Renal cortex interstitium (tissue), 11 donors: ENCODE data around the gene FCGBP. TPM values are rescaled to one million over a fixed set of nuclear protein-coding genes. Genes with fewer than 3 reads are reported as not detected.
"Not testable (repeated sequence)": the region's sequence is repeated elsewhere in the genome, so short reads cannot be mapped to it uniquely, and the experiment has no call there.

ENCODE experiments used
- DNase-seq, 11 donors: peaks; one replicate each; pipeline ENCODE4 v3.0.0-alpha.2; 2013; ENCODE audit warnings: low read depth in 9 of 11, low spot score in 4 of 11; ENCODE audit errors: extremely low read depth in 1 of 11
- polyA plus RNA-seq, 3 donors: library from polyadenylated mRNA; unstranded; fragments of 120-200 nt; gene quantifications; one replicate each; pipeline ENCODE4 v1.2.1, GENCODE V29; 2013; ENCODE audit not compliant: insufficient read length in 3 of 3

The FCGBP gene
- polyA plus RNA-seq, 3 donors: 5.7 to 13.2 (median 9.4) TPM

DNA sequence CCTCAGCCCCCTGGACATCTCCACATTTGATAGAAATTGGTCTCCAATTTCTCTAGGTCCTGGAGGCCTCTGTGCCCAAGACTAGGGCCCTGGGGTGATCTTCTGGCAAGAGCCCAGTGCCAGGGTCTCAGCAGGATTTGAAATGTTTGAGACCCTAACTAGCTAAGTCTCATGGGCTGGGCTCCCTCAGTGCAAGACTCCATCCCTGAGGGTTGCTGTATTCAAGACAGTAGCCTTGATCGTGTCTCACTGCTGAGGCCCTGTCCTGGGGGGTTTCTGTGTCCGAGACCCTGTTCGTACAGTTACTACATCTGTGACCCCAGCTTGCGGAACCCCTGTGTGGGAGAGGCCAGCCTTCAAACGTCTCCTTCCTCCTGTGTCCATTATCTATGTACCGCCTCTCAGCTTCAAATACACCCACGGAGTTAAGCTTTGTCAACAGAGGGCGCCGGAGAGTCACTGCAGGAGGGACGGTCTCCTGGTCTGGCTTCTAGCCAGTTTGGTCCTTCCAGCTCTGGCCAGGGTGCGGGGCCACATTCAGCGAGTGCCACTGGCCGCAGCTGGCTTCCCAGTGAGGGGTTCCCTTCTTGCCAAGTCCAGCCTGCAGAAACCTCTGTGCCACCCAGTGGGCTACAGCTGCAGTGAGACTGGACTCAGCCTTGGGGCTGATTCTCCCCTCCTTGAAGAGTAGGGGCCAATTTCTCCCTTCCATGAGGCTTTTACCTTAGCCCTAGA, 36.8 kb downstream of the FCGBP start:
- peak in 5 of 11 donors; percentile 28 to 47 (median 40) for DNase-seq

DNA sequence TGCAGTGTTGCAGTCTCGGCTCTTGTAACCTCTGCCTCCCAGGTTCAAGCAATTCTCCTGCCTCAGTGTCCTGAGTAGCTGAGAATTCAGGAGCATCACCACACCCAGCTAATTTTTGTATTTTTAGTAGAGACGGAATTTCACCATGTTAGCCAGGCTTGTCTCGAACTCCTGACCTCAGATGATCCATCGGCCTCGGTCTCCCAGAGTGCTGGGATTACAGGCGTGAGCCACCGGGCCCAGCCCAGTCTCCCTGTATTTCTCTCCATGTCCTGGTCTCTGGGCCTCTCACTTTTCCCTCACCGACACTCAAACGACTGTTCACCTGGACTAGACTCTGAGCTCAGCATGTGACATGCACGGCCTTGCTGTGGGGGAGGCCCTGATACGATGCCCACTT, 39.3 kb downstream of the FCGBP start:
- not testable (repeated sequence) for DNase-seq

- DNase-seq: not testable (repeated sequence)
These were observed 40.2 kb downstream of the FCGBP start for GRCh38 chr19:39894236-39894606.

DNA sequence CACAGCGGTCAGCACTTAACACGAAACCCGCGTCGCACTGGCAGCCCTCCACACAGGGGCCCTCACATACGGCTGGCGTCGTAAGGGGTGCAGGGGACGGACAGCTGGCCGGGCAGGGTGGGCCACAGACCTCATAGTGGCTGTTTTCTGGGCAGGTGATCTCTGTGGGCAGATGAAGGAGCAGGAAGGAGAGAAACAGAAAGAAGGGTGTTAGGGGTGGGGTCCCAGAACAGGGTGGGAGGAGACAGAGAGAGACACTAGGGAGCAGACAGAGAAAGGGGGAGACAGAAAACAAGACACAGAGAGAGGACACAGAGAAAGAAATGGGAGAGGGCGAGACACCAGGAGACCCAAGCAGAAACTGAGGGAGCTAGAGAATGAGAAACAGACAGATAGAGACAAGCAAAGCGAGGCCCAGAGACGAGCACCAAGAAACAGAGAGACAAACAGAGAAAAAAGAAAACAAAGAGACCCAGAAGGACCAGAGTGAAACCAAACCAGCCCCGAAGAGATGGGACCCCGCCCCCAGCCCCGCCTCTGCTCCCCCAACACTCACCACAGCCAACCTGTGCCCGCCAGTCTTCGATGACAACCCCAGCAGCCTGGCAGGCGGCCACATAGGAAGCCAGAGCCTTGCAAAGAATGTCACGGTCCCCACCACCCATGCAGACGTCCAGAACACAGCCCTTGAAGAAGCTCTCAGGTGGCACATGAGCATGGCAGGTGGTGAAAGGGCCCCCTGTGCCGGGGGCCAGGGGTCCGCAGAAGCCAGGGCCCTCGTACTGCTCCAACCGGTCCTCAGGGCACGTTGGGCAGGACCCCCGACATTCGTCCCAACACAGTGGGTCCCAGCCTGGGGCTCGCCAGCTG, 40.8 kb downstream of the FCGBP start:
- not testable (repeated sequence) for DNase-seq

- not testable (repeated sequence) for DNase-seq
These were observed 41.9 kb downstream of the FCGBP start for GRCh38 chr19:39892506-39892902.

DNA sequence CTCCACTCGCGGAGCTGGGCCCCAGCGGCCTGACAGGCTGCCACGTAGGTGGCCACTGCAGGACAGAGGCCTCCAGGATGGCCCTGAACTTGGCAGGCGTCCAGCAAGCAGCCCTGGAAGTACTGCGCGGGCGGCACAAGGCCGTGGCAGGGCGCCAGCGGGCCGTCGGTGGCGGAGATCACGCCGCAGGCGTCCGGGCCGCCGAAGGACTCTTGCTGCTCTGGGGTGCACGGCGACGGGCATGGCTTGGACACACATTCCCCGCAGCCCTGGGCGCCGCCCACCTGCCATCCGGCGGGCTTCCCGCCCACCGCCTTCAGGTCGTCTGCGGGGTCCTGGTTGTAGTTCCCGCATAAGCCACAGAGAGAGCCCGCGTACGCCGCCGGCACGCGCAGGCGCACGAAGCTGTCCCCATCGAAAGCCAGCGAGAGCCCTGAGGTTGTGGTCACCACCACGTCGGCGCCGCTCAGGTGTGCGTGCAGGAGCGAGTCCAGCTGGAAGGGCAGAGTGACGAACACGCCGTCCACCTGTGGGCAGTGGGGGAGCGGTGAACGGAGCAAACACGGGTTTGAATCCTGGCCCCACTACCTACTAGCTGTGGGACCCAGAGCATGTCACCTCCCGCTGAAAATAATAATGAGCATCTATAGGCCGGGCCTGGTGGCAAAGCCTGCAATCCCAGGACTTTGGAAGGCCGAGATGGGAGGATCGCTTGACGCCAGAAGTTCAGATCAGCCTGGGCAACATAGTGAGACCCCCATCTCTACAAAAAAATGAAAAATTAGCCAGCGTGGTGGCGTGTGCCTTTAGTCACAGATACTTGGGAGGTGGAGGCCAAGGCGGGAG, 42.6 kb downstream of the FCGBP start:
- peak in 6 of 11 donors; percentile 9 to 58 (median 24) for DNase-seq

DNA sequence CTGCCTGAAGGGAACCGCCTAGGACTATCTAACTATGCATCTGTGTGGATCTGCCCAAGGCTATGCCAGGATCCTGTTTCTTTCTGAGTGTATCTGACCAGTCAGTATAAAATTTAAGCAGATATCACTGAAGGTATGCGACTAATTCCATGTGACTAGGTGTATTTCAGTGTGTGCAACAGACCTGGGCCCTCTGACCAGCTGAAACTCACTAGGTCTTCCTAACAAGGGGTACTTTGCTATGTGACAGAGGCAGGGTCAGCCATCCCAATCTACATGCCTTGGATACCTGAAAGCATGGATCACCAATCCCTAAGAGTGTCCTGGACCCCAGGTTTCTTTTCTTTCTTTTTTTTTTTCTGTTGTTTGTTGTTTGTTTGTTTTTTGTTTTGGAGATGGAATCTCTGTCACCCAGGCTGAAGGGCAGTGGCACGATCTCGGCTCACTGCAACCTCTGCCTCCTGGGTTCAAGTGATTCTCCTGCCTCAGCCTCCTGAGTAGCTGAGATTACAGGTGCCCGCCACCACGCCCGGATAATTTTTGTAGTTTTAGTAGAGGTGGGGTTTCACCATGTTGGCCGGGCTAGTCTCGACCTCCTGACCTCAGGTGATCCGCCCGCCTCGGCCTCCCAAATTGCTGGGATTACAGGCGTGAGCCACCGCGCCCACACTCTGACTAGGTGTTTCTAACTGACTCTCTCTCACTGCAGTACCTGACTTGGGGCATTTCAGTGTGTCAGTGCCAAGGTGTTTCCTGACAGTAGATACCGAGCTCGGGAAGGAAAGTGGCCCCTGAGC, 43.5 kb downstream of the FCGBP start:
- no peak for DNase-seq

DNA sequence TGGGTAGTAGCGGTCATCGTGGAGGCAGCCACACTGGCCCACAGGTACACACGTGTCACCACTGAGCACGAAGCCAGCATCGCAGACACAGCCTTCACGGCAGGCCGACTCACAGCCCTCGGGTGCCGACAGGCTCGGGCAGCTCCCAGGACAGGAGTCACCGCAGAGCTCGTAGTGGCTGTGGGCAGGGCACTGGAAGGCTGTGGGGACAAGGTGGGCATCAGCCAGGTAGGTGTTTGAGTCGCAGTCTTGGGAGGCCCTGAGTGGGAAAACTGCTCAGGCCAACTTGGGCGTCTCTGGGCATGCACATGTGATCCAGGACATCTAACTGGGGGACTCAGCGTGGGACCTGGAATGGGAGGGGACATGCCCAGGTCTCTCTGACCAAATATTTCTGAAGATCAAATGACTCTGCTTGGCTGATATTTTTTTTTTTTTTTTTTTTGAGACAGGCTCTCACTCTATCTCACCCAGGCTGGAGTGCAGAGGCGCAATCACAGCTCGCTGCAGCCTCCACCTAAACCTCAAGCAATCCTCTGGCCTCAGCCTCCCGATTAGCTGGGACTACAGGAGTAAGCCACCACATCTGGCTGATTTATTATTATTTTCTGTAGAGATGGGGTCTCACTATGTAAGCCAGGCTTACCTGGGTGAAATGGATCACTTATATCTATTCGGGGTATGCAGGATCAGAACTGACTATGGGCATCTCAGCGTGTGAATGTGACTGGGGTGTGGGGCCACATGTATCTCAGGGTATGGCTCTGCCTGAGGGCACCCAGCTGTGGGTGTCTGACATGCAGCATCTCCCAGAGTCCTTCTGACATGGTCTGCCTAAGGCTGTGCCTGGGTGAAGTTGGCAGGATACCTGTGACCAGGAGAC, 44.3 kb downstream of the FCGBP start:
- DNase-seq: not testable (repeated sequence)

DNA sequence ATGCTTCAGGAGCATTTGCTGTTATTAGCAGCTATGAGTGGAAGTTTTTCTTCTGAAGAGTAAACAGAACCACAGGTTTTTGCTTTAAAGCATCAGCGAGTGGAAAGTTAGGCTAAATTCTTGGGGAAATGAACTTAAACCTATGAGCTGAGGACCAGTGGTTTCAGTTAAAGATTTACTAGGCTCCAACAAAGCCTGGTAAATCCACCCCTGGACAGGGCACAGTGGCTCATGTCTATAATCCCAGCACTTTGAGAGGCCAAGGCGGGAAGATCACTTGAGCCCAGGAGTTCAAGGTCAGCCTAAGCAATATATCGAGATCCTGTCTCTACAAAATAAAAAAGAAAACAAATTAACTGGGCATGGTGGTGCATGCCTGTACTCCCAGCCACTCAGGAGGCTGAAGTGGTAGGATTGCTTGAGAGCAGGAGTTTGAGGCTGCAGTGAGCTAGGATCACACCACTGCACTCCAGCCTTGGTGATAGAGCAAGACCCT, 46.9 kb downstream of the FCGBP start:
- DNase-seq: not testable (repeated sequence)

DNA sequence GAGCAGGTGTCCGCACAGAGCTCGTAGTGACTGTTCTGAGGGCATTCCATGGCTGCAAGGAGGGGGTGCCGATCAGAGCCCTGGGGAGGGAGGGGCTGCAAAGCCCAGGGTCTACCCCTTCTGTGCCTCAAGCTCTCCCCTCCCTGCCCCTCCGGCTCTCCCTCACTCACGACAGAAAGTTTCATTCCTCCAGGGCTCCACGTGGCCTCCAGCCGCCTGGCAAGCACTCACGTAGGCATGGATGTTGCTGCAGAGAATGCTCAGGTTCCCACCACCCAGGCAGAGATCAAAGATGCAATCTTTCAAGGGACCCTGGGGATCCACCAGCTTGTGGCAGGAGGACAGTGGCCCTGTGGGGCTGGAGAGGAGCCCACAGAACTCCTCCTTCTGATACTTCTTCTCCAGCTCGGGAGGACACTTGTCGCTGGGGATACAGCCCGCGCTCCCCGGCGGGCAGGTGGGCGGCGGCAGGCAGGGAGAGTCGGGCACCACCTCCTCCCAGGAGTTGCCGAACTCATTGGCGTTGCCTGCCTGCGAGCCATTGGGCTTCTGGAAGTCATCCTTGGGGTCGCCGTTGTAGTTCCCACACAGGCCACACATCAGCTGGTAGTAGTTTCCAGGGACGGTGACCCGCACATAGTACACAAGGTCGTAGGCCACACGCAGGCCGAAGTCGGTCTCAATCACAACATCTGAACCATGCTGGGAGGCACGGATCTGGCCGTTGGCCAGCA, 48.4 kb downstream of the FCGBP start:
- DNase-seq: not testable (repeated sequence)

DNA sequence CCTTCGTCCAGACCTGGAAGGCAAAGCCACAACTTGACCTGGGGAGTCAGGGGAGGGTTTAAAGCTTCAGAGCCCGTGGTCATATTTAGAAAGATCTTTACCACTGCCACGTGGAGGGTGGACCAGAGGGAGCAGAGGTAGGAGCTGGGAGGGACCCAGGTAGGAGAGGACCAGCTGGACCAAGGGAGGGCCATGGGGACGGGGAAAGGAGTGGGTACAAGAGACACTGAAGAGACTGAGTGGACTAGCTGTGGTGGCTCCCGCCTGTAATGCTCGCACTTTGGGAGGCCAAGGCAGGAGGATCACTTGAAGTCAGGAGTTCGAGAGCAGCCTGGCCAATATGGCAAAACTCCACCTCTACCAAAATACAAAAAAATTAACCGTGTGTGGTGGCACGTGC, 49.7 kb downstream of the FCGBP start:
- not testable (repeated sequence) for DNase-seq

Other genes with a start within 250 kb of the FCGBP start
- gene LGALS14, start 230.2 kb downstream of the FCGBP start, polyA plus RNA-seq: not detected
- gene CLC, start 196.6 kb downstream of the FCGBP start, polyA plus RNA-seq: 1 to 10 TPM; 1.5 to 3.7 (median 2.6) TPM
- gene LEUTX, start 155.8 kb downstream of the FCGBP start, polyA plus RNA-seq: not detected
- 10 to 100 TPM; 31.3 to 37.5 (median 36.1) TPM for gene DYRK1B, start 100.5 kb downstream of the FCGBP start, polyA plus RNA-seq
- 100 to 1,000 TPM; 288 to 390 (median 331) TPM for gene FBL, start 88.3 kb downstream of the FCGBP start, polyA plus RNA-seq
- 100 to 1,000 TPM in 2 of 3 donors, 10 to 100 TPM in 1; 83.5 to 104 (median 101) TPM for gene PSMC4, start 36.5 kb upstream of the FCGBP start, polyA plus RNA-seq
- gene ZNF546, start 62.4 kb upstream of the FCGBP start, polyA plus RNA-seq: 10 to 100 TPM in 1 of 3 donors, 1 to 10 TPM in 2; 6.1 to 10.8 (median 6.2) TPM
- 10 to 100 TPM; 22.8 to 42.6 (median 25.5) TPM for gene ZNF780B, start 121.6 kb upstream of the FCGBP start, polyA plus RNA-seq
- 10 to 100 TPM; 18.7 to 20.3 (median 19.7) TPM for gene ZNF780A, start 156.3 kb upstream of the FCGBP start, polyA plus RNA-seq